HepG2 (cell line): ENCODE data around the gene IKZF4. TPM values are rescaled to one million over a fixed set of nuclear protein-coding genes. Genes with fewer than 3 reads are reported as not detected.

Experiments used
- AHR ChIP-seq: IDR thresholded peaks from 2 replicates; pipeline ENCODE4 v1.6.1; 2018; ENCODE audit warnings: missing genetic modification reagents, missing compliant biosample characterization
- FOXP4 ChIP-seq: sonication (generic); formaldehyde crosslinking; IDR thresholded peaks from 2 replicates; pipeline ENCODE4 v1.4.0; 2020; ENCODE audit warnings: missing genetic modification reagents
- MAFF ChIP-seq: IDR thresholded peaks from 2 replicates; pipeline ENCODE4 v1.6.1; 2011; ENCODE audit warnings: low read depth, low read length, improper control_type of control experiment
- MED13 ChIP-seq: sonication (generic); formaldehyde crosslinking; IDR thresholded peaks from 2 replicates; pipeline ENCODE4 v1.5.0; 2020; ENCODE audit warnings: missing genetic modification reagents
- MIXL1 ChIP-seq: IDR thresholded peaks from 2 replicates; pipeline ENCODE4 v1.6.1; 2016
- NFKBIZ ChIP-seq: IDR thresholded peaks from 2 replicates; pipeline ENCODE4 v1.6.1; 2018; ENCODE audit warnings: missing genetic modification reagents, missing compliant biosample characterization
- NFYB ChIP-seq: sonication (generic); formaldehyde crosslinking; IDR thresholded peaks from 2 replicates; pipeline ENCODE4 v1.4.0; 2020; ENCODE audit warnings: missing genetic modification reagents
- RNF219 ChIP-seq: sonication (generic); formaldehyde crosslinking; IDR thresholded peaks from 2 replicates; pipeline ENCODE4 v1.5.0; 2020; ENCODE audit warnings: mild to moderate bottlenecking, missing genetic modification reagents
- SATB2 ChIP-seq: sonication (generic); formaldehyde crosslinking; IDR thresholded peaks from 2 replicates; pipeline ENCODE4 v1.5.0; 2020; ENCODE audit warnings: missing genetic modification reagents
- SMAD9 ChIP-seq: sonication (generic); formaldehyde crosslinking; IDR thresholded peaks from 2 replicates; pipeline ENCODE4 v1.5.1; 2020; ENCODE audit warnings: mild to moderate bottlenecking, missing genetic modification reagents
- STAT5B ChIP-seq: sonication (generic); formaldehyde crosslinking; IDR thresholded peaks from 2 replicates; pipeline ENCODE4 v1.4.0; 2020; ENCODE audit warnings: missing genetic modification reagents
- TAF1 ChIP-seq: sonication (generic); formaldehyde crosslinking; IDR thresholded peaks from 2 replicates; pipeline ENCODE4 v1.4.0; 2020; ENCODE audit warnings: missing genetic modification reagents
- TRAFD1 ChIP-seq: sonication (generic); formaldehyde crosslinking; IDR thresholded peaks from 2 replicates; pipeline ENCODE4 v1.5.1; 2020; ENCODE audit warnings: missing genetic modification reagents, mild to moderate bottlenecking, borderline replicate concordance
- ZBTB20 ChIP-seq: sonication (generic); formaldehyde crosslinking; IDR thresholded peaks from 2 replicates; pipeline ENCODE4 v1.8.1; 2023; ENCODE audit warnings: missing genetic modification reagents, low read depth, mild to moderate bottlenecking, borderline replicate concordance
- ZBTB46 ChIP-seq: sonication (generic); formaldehyde crosslinking; IDR thresholded peaks from 2 replicates; pipeline ENCODE4 v1.4.0; 2020; ENCODE audit warnings: mild to moderate bottlenecking, missing genetic modification reagents, borderline replicate concordance
- ZFY ChIP-seq: sonication (generic); formaldehyde crosslinking; IDR thresholded peaks from 2 replicates; pipeline ENCODE4 v1.4.0; 2020; ENCODE audit warnings: missing genetic modification reagents
- ZMAT3 ChIP-seq: sonication (generic); formaldehyde crosslinking; conservative IDR thresholded peaks from 2 replicates; pipeline ENCODE4 v1.7.0; 2021; ENCODE audit warnings: missing genetic modification reagents
- ZNF180 ChIP-seq: sonication (generic); formaldehyde crosslinking; IDR thresholded peaks from 2 replicates; pipeline ENCODE4 v1.4.0; 2020; ENCODE audit warnings: low read depth, missing genetic modification reagents, borderline replicate concordance
- ZNF335 ChIP-seq: sonication (generic); formaldehyde crosslinking; IDR thresholded peaks from 2 replicates; pipeline ENCODE4 v1.4.0; 2020; ENCODE audit warnings: missing genetic modification reagents
- ZNF576 ChIP-seq: sonication (generic); formaldehyde crosslinking; IDR thresholded peaks from 2 replicates; pipeline ENCODE4 v1.4.0; 2020; ENCODE audit warnings: mild to moderate bottlenecking, missing genetic modification reagents
- ZNF652 ChIP-seq: IDR thresholded peaks from 2 replicates; pipeline ENCODE4 v1.6.1; 2016; ENCODE audit warnings: low read depth, borderline replicate concordance
- ZZZ3 ChIP-seq: sonication (generic); formaldehyde crosslinking; IDR thresholded peaks from 2 replicates; pipeline ENCODE4 v1.4.0; 2020; ENCODE audit warnings: missing genetic modification reagents, mild to moderate bottlenecking, borderline replicate concordance
- polyA plus RNA-seq, 8 experiments: library from polyadenylated mRNA; depleted of rRNA in 3 of 8; stranded (reverse) in 7 of 8; unstranded in 1 of 8; fragments of >200 nt; fragmentation: Illumina TruSeq in 4 of 8; extraction: Trizol in 4 of 8; gene quantifications; 2 replicates each; pipeline versions ENCODE4 v1.2.1 to v1.2.3, GENCODE V29; 2011 to 2016; ENCODE audit warnings: low read depth in 4 of 8, missing spikeins in 1 of 8, mixed read lengths in 1 of 8; ENCODE audit not compliant: insufficient read depth in 1 of 8
- total RNA-seq, 5 experiments: library from RNA; depleted of rRNA; stranded (reverse); fragments of >200 nt; fragmentation: Illumina TruSeq; extraction: Trizol; gene quantifications; 2 replicates each; pipeline ENCODE4 v1.2.3, GENCODE V29; 2016; ENCODE audit warnings: low read depth in 1 of 5

The IKZF4 gene
- total and polyA plus RNA-seq, 2 of the 13 experiments (the other 11 are each of a cell fraction or from before 2014, with no cell fraction given): 0.58 to 2.2 TPM

GRCh38 chr12:56081393-56082347 is 60.8 kb downstream of the IKZF4 start (continued):
- TF ChIP-seq RNF219 (CRISPR knock-in tag) (0 out of 2 replicates have a peak, but pooled peaks have one; percentile 27), NFYB (peak; percentile 35; the same call in 1 of the 2 replicates), ZBTB20 (CRISPR knock-in tag) (peak; percentile 99; the same call in 1 of the 2 replicates), SMAD9 (no peak), SATB2 (CRISPR knock-in tag) (no peak), FOXP4 (CRISPR knock-in tag) (peak; percentile 99), ZFY (peak; percentile 50), NFKBIZ (peak; percentile 97), AHR (CRISPR knock-in tag) (peak; percentile 77; the same call in 1 of the 2 replicates), MAFF (peak; percentile 46; the same call in 1 of the 2 replicates), STAT5B (0 out of 2 replicates have a peak, but pooled peaks have one; percentile 72), ZNF335 (CRISPR knock-in tag) (peak; percentile 17; the same call in 1 of the 2 replicates), ZBTB46 (CRISPR knock-in tag) (peak; percentile 93; the same call in 1 of the 2 replicates), TAF1 (CRISPR knock-in tag) (peak; percentile 73), ZZZ3 (CRISPR knock-in tag) (peak; percentile 89), TRAFD1 (CRISPR knock-in tag) (no peak), MIXL1 (CRISPR knock-in tag) (peak; percentile 94), ZNF180 (no peak), ZMAT3 (CRISPR knock-in tag) (peak; percentile 97), ZNF576 (CRISPR knock-in tag) (0 out of 2 replicates have a peak, but pooled peaks have one; percentile 47), ZNF652 (peak; percentile 65), MED13 (CRISPR knock-in tag) (peak; percentile 88; the same call in 1 of the 2 replicates)
